HuH-7 (cell line): ENCODE measurements around the gene XKR7.
A peak's percentile ranks its signal among the peaks of the same experiment; 100 is the strongest.

ENCODE experiments used
- DNase-seq: peaks from one replicate; pipeline ENCODE4 v3.0.0; 2011; ENCODE audit warnings: low spot score

Gene XKR7

GRCh38 chr20:31945319-31945718 lies 22.6 kb upstream of the XKR7 start:
- no peak for DNase-seq

GRCh38 chr20:31945785-31946184 lies 22.2 kb upstream of the XKR7 start:
- DNase-seq = no peak

- DNase-seq = no peak
Measured at GRCh38 chr20:31948008-31948407, 19.9 kb upstream of the XKR7 start.

- DNase-seq = no peak
Measured at GRCh38 chr20:31949877-31950646, 17.9 kb upstream of the XKR7 start.

GRCh38 chr20:31951203-31951529 lies 16.8 kb upstream of the XKR7 start:
- no peak for DNase-seq

- peak; percentile 98 for DNase-seq
Measured at GRCh38 chr20:31951530-31952453, 16.2 kb upstream of the XKR7 start, which contains the start of gene PDRG1. Gene PDRG1, minus strand, starts transcription at chr20:31952046. Its CDS starts 85 bp downstream, at chr20:31951961.

- DNase-seq = no peak
Measured at GRCh38 chr20:31953556-31954148, 14.3 kb upstream of the XKR7 start.

GRCh38 chr20:31954500-31954899 lies 13.5 kb upstream of the XKR7 start:
- no peak for DNase-seq

GRCh38 chr20:31956556-31957526 lies 11.1 kb upstream of the XKR7 start:
- no peak for DNase-seq

GRCh38 chr20:31962761-31963160 lies 5.2 kb upstream of the XKR7 start:
- DNase-seq = no peak

- DNase-seq = no peak
Measured at GRCh38 chr20:31963889-31964288, 4.1 kb upstream of the XKR7 start.

GRCh38 chr20:31966991-31967655 lies 828 bp upstream of the XKR7 start:
- DNase-seq = no peak

GRCh38 chr20:31968291-31969126 lies 558 bp downstream of the XKR7 start:
- peak; percentile 96 for DNase-seq

- DNase-seq = no peak
Measured at GRCh38 chr20:31969991-31970390, 2.0 kb downstream of the XKR7 start.

- no peak for DNase-seq
Measured at GRCh38 chr20:31972471-31973021, 4.6 kb downstream of the XKR7 start.

- no peak for DNase-seq
Measured at GRCh38 chr20:31974296-31974695, 6.3 kb downstream of the XKR7 start.

GRCh38 chr20:31974951-31975487 lies 7.1 kb downstream of the XKR7 start:
- DNase-seq = no peak

GRCh38 chr20:31975874-31976273 lies 7.9 kb downstream of the XKR7 start:
- DNase-seq = no peak

GRCh38 chr20:31977080-31977479 lies 9.1 kb downstream of the XKR7 start:
- no peak for DNase-seq
